IMR-90 (cell line): ENCODE results near the gene FES. TPM values are rescaled to one million over a fixed set of nuclear protein-coding genes. Genes with fewer than 3 reads are reported as not detected.

Experiments
- ATAC-seq: fragments of 200-7000 bp; cut with Tn5 transposase; 2 replicates; pipeline ENCODE4 v1.9.1; 2020; ENCODE audit warnings: low read depth, mild to moderate bottlenecking, moderate library complexity
- BruUV-seq: library from RNA; stranded (reverse); fragments of 400-500 nt; replicated peaks from 2 replicates; lab custom pipeline; 2021; lab: Mats Ljungman, UMichigan
- CTCF ChIA-PET: fragments of 300-600 bp; formaldehyde crosslinking; extraction: SDS; loops from one replicate; lab custom pipeline; 2021; ENCODE audit warnings: antibody characterized with exemption; lab: Yijun Ruan, JAX
- POLR2A ChIA-PET: fragments of 300-600 bp; sonication (Branson Sonifier 250); formaldehyde crosslinking; loops from one replicate; lab custom pipeline; 2022; ENCODE audit warnings: antibody characterized with exemption; ENCODE audit not compliant: unreplicated experiment; lab: Charles Lee
- DNase-seq: peaks from one replicate; pipeline ENCODE4 v3.0.0; 2013
- H2AFZ ChIP-seq: replicated peaks from 2 replicates; pipeline ENCODE3; 2013; ENCODE audit warnings: low read length, mild to moderate bottlenecking; ENCODE audit not compliant: poor library complexity
- H2AK5ac ChIP-seq: 2 replicates; pipeline ENCODE4 v1.6.1; 2013; ENCODE audit warnings: low read depth, low read length, inconsistent platforms
- H2AK9ac ChIP-seq: replicated peaks from 2 replicates; pipeline ENCODE3; 2013; ENCODE audit warnings: mild to moderate bottlenecking, low read depth, low read length, moderate library complexity; ENCODE audit not compliant: poor library complexity
- H2BK120ac ChIP-seq: 2 replicates; pipeline ENCODE4 v1.6.1; 2013; ENCODE audit warnings: low read depth, low read length, inconsistent platforms
- H2BK15ac ChIP-seq: 3 replicates; pipeline ENCODE4 v1.6.1; 2013; ENCODE audit warnings: low read depth, low read length, inconsistent platforms
- H2BK20ac ChIP-seq: 2 replicates; pipeline ENCODE4 v1.6.1; 2013; ENCODE audit warnings: low read depth, mild to moderate bottlenecking, inconsistent platforms, low read length, moderate library complexity
- H2BK5ac ChIP-seq: 2 replicates; pipeline ENCODE4 v1.6.1; 2013; ENCODE audit warnings: mild to moderate bottlenecking, low read depth, low read length, inconsistent platforms; ENCODE audit not compliant: poor library complexity, severe bottlenecking
- H3K14ac ChIP-seq: replicated peaks from 2 replicates; pipeline ENCODE4 v1.6.1; 2013; ENCODE audit warnings: low read depth, low read length, inconsistent platforms
- H3K18ac ChIP-seq: 2 replicates; pipeline ENCODE4 v1.6.1; 2013; ENCODE audit warnings: low read depth, low read length, control low read depth
- H3K23ac ChIP-seq: 2 replicates; pipeline ENCODE4 v1.6.1; 2013; ENCODE audit warnings: low read depth, low read length, inconsistent platforms
- H3K27ac ChIP-seq: 2 replicates; pipeline ENCODE4 v1.5.1; 2013; ENCODE audit warnings: mild to moderate bottlenecking, control low read depth, low read length; ENCODE audit not compliant: insufficient read depth
- H3K27me3 ChIP-seq: 2 replicates; pipeline ENCODE4 v1.6.1; 2013; ENCODE audit warnings: low read length; ENCODE audit not compliant: control insufficient read depth, insufficient read depth
- H3K36me3 ChIP-seq: 2 replicates; pipeline ENCODE4 v1.6.1; 2013; ENCODE audit warnings: low read length, mixed read lengths; ENCODE audit not compliant: control insufficient read depth, insufficient read depth
- H3K4ac ChIP-seq: 2 replicates; pipeline ENCODE4 v1.6.1; 2013; ENCODE audit warnings: low read depth, low read length, inconsistent platforms
- H3K4me1 ChIP-seq: 2 replicates; pipeline ENCODE4 v1.6.1; 2013; ENCODE audit warnings: low read length, mixed read lengths; ENCODE audit not compliant: control insufficient read depth, insufficient read depth
- H3K4me2 ChIP-seq: 2 replicates; pipeline ENCODE4 v1.6.1; 2013; ENCODE audit warnings: low read depth, mild to moderate bottlenecking, control low read depth, low read length, moderate library complexity
- H3K4me3 ChIP-seq: 2 replicates; pipeline ENCODE4 v1.5.1; 2013; ENCODE audit warnings: low read depth, mild to moderate bottlenecking, control low read depth, low read length, moderate library complexity; ENCODE audit not compliant: insufficient read depth
- H3K56ac ChIP-seq: 2 replicates; pipeline ENCODE4 v1.6.1; 2013; ENCODE audit warnings: low read length, inconsistent platforms; ENCODE audit not compliant: insufficient read depth; ENCODE audit errors: extremely low read depth
- H3K79me1 ChIP-seq, 2 experiments: 2 replicates each; pipeline ENCODE4 v1.6.1; 2013; ENCODE audit warnings: low read length in 2 of 2, inconsistent platforms in 1 of 2, low read depth in 1 of 2
- H3K9ac ChIP-seq: 2 replicates; pipeline ENCODE4 v1.6.1; 2013; ENCODE audit warnings: low read depth, low read length, control low read depth
- H3K9me1 ChIP-seq: 2 replicates; pipeline ENCODE4 v1.6.1; 2013; ENCODE audit warnings: low read length, inconsistent platforms; ENCODE audit not compliant: insufficient read depth
- H3K9me3 ChIP-seq: 2 replicates; pipeline ENCODE4 v1.6.1; 2013; ENCODE audit warnings: low read length; ENCODE audit not compliant: control insufficient read depth, insufficient read depth
- H4K20me1 ChIP-seq: 2 replicates; pipeline ENCODE4 v1.6.1; 2013; ENCODE audit warnings: low read length, inconsistent platforms; ENCODE audit not compliant: insufficient read depth
- H4K5ac ChIP-seq: 2 replicates; pipeline ENCODE4 v1.6.1; 2013; ENCODE audit warnings: mild to moderate bottlenecking, low read depth, low read length, control low read depth
- H4K8ac ChIP-seq, 2 experiments: 2 replicates each; pipeline ENCODE4 v1.6.1; 2013; ENCODE audit warnings: low read depth in 2 of 2, low read length in 2 of 2, control low read depth in 1 of 2, inconsistent platforms in 1 of 2
- H4K91ac ChIP-seq: 2 replicates; pipeline ENCODE4 v1.6.1; 2013; ENCODE audit warnings: low read depth, low read length, inconsistent platforms; ENCODE audit not compliant: insufficient read depth
- CHD1 ChIP-seq: IDR thresholded peaks from 2 replicates; pipeline ENCODE4 v1.6.1; 2012; ENCODE audit warnings: low read depth, low read length, improper control_type of control experiment
- MAZ ChIP-seq: IDR thresholded peaks from 2 replicates; pipeline ENCODE4 v1.6.1; 2012; ENCODE audit warnings: low read depth, mild to moderate bottlenecking, low read length, improper control_type of control experiment, moderate library complexity, borderline replicate concordance
- NFE2L2 ChIP-seq: fragments of 150-350 bp; IDR thresholded peaks from 2 replicates; pipeline ENCODE4 v1.6.1; 2016; ENCODE audit warnings: low read depth, mild to moderate bottlenecking, low read length
- RFX5 ChIP-seq: IDR thresholded peaks from 2 replicates; pipeline ENCODE4 v1.8.0; 2012; ENCODE audit warnings: low read depth, mild to moderate bottlenecking, low read length, moderate library complexity
- WGBS, 2 experiments: methylation state at CpG; one replicate each; pipeline versions ENCODE4 v1.1.5 to v1.1.7; 2013; ENCODE audit warnings: missing lambda C conversion rate in 2 of 2; ENCODE audit not compliant: insufficient read length in 1 of 2; ENCODE audit errors: extremely low coverage in 2 of 2; 5-methylcytosine and 5-hydroxymethylcytosine counted together
- dilution Hi-C: fragments of 300-500 bp; cut with HindIII; formaldehyde crosslinking; loops from one replicate; pipeline ENCODE4 v1.14.3; 2018; ENCODE audit warnings: low sequenced_read_pairs; ENCODE audit not compliant: unreplicated experiment
- in situ Hi-C: fragments of 300-500 bp; cut with MboI; formaldehyde crosslinking; loops from 3 replicates; pipeline ENCODE4 v1.14.3; 2019; ENCODE audit warnings: low sequenced_read_pairs, inconsistent platforms, mixed read lengths
- intact Hi-C: fragments of 100-400 bp; cut with micrococcal nuclease; formaldehyde crosslinking; loops from 2 replicates; pipeline ENCODE4 v1.10.0; 2022
- polyA plus RNA-seq, 3 experiments: library from polyadenylated mRNA; depleted of rRNA; stranded (reverse); fragments of >200 nt; gene quantifications; 2 replicates each; pipeline ENCODE4 v1.2.3, GENCODE V29; 2012; ENCODE audit warnings: low replicate concordance in 1 of 3
- total RNA-seq: library from RNA; depleted of rRNA; stranded (reverse); fragments of >200 nt; gene quantifications from 2 replicates; pipeline ENCODE4 v1.2.3, GENCODE V29; 2012
- TF ChIP-seq, protein P1 (sequence below): fragments of 150-350 bp; IDR thresholded peaks from 2 replicates; pipeline ENCODE4 v1.6.1; 2017; ENCODE audit warnings: mild to moderate bottlenecking, antibody characterized with exemption, low read length, low read depth

FES gene
- total and polyA plus RNA-seq, 2 of the 4 experiments (the other 2 are of a cell fraction) = 10.5 to 11.7 TPM

DNA sequence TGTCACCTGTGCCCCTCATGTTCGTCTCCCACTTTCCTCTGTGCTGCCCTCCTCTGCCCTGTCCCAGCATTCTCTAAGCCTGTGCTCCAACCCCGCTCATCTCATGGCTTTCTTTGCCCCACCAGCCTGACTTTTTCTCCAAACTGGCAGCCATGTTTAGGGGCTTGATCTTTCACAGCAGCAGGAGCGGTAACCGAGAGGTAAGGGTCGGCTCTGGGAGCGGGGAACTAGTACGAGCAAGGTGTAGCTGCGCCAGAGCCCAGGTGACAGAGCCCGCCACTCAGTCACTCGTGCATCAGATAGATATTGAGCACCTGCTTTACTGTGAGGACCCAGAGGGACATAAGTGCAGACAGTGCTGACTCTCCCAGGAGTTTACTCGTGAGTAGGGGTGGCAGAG lies 32.2 kb downstream of the FES start:
- in situ Hi-C loops = no loop called here
- Histone ChIP-seq H2AK5ac (peak overlapping the region; percentile 23; the same call in 1 of the 2 replicates), H3K4ac (no peak overlapping the region), H3K4me1 (peaks cover 10% of the 10 kb centered on the region; the same call in 1 of the 2 replicates), H3K27me3 (no peaks in the 10 kb centered on the region), H3K9me3 (no peaks in the 10 kb centered on the region), H3K56ac (no peak overlapping the region), H2AK9ac (no peak overlapping the region), H3K4me3 (no peak overlapping the region), H2BK120ac (no peak overlapping the region), H4K5ac (no peak overlapping the region), H4K20me1 (no peaks in the 10 kb centered on the region), H3K36me3 (peaks cover 45% of the 10 kb centered on the region), H3K79me1 (no peaks in the 10 kb centered on the region), H2BK20ac (no peak overlapping the region), H3K27ac (no peak overlapping the region), H2BK15ac (no peak overlapping the region), H2AFZ (peak overlapping the region; percentile 24), H3K4me2 (no peak overlapping the region), H4K8ac (0 out of 4 replicates have a peak overlapping the region, but pooled peaks of 1 of the 2 experiments have one; percentile 35), H3K18ac (no peak overlapping the region), H2BK5ac (no peak overlapping the region), H3K14ac (no peak overlapping the region), H3K9ac (no peak overlapping the region), H3K23ac (no peak overlapping the region), H3K9me1 (peaks cover 3% of the 10 kb centered on the region; the same call in 1 of the 2 replicates), H4K91ac (no peak overlapping the region)
- intact Hi-C loops = no loop called here
- ATAC-seq (no peak), DNase-seq (no peak)
- ChIA-PET CTCF (no interaction called here), POLR2A (no interaction called here)
- dilution Hi-C loops = no loop called here
- no TSS peak for BruUV-seq
- TF ChIP-seq MAZ = no peak
- TF ChIP-seq CHD1 = no peak
- no peak for TF ChIP-seq NFE2L2
- no peak for TF ChIP-seq RFX5
- TF ChIP-seq, protein P1, sequence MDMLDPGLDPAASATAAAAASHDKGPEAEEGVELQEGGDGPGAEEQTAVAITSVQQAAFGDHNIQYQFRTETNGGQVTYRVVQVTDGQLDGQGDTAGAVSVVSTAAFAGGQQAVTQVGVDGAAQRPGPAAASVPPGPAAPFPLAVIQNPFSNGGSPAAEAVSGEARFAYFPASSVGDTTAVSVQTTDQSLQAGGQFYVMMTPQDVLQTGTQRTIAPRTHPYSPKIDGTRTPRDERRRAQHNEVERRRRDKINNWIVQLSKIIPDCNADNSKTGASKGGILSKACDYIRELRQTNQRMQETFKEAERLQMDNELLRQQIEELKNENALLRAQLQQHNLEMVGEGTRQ = no peak
- WGBS, 2 experiments = 85% methylated on average over 9 of the region's 11 CpGs; no CpG with 5 or more reads in 1 of the 2 experiments
